Naive thymus-derived CD8-positive, alpha-beta T cell (primary cell): Measurements from ENCODE around the gene SHC4. TPM values are rescaled to one million over a fixed set of nuclear protein-coding genes. Genes with fewer than 3 reads are reported as not detected.
"Not testable (repeated sequence)": the region's sequence is repeated elsewhere in the genome, so short reads cannot be mapped to it uniquely, and the experiment has no call there.

Experiments used
- ATAC-seq, 2 donors: fragments of 150-1000 bp; cut with Tn5 transposase in 1 of 2; sonication (Bioruptor Pico), chemical (Tn5 transposase) in 1 of 2; 1 replicate in 1 of 2; 2 replicates in 1 of 2; pipeline ENCODE4 v1.10.0; 2021; ENCODE audit warnings: mild to moderate bottlenecking in 2 of 2, moderate library complexity in 2 of 2
- POLR2A ChIA-PET: fragments of 350-600 bp; sonication (Branson Sonifier 250); formaldehyde crosslinking; loops from one replicate; lab custom pipeline; 2021; ENCODE audit warnings: antibody characterized with exemption; lab: Charles Lee
- DNase-seq, 10 donors: peaks; one replicate each; pipeline versions ENCODE4 v3.0.0 to v3.0.0-alpha.2; 2020 to 2022
- H3K27ac Mint-ChIP-seq, 10 donors: one replicate each; pipeline ENCODE4 v1.8.0; 2020 to 2022; ENCODE audit warnings: mild to moderate bottlenecking in 10 of 10, mixed read lengths in 10 of 10, moderate library complexity in 4 of 10, inconsistent platforms in 1 of 10
- H3K27me3 Mint-ChIP-seq, 5 donors: one replicate each; pipeline ENCODE4 v1.8.0; 2021 to 2022; ENCODE audit warnings: mixed read lengths in 5 of 5
- H3K36me3 Mint-ChIP-seq, 3 donors: one replicate each; pipeline ENCODE4 v1.8.0; 2020 to 2022; ENCODE audit warnings: mixed read lengths in 3 of 3, mild to moderate bottlenecking in 2 of 3, inconsistent platforms in 1 of 3
- H3K4me1 Mint-ChIP-seq, 4 donors: one replicate each; pipeline ENCODE4 v1.8.0; 2021 to 2022; ENCODE audit warnings: mixed read lengths in 4 of 4
- H3K4me3 Mint-ChIP-seq, 10 donors: one replicate each; pipeline ENCODE4 v1.8.0; 2020 to 2022; ENCODE audit warnings: mild to moderate bottlenecking in 10 of 10, mixed read lengths in 10 of 10, moderate library complexity in 6 of 10, inconsistent platforms in 1 of 10
- H3K9me3 Mint-ChIP-seq, 9 donors: one replicate each; pipeline ENCODE4 v1.8.0; 2020 to 2022; ENCODE audit warnings: mixed read lengths in 9 of 9, mild to moderate bottlenecking in 3 of 9, inconsistent platforms in 1 of 9, moderate library complexity in 1 of 9
- polyA plus RNA-seq, 3 donors: library from polyadenylated mRNA; unstranded; fragments of 300-500 nt; fragmentation: Illumina TruSeq; gene quantifications; one replicate each; pipeline ENCODE4 v1.2.3, GENCODE V29; 2021
- total RNA-seq, 8 experiments: library from RNA in 2 of 8; stranded (reverse) in 2 of 8; gene quantifications; one replicate each; pipeline ENCODE4 v1.2.3 and lab custom pipeline; 2021 to 2026

Gene SHC4
- total and polyA plus RNA-seq, 5 experiments from 2014 or later, result not detected

DNA sequence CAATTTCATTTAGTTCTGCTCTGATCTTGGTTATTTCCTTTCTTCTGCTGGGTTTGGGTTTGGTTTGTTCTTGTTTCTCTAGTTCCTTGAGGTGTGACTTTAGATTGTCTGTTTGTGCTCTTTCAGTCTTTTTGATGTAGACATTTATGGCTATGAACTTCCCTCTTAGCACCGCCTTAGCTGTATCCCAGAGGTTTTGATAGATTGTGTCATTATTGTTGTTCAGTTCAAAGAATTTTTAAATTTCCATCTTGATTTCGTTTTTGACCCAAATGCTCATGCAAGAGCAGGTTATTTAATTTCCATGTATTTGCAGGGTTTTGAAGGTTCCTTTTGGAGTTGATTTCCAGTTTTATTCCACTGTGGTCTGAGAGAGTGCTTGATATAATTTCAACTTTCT is 53.2 kb downstream of the SHC4 start:
- not testable (repeated sequence) for DNase-seq, H3K9me3 Mint-ChIP-seq

GRCh38 chr15:48909313-48909712 is 54.4 kb downstream of the SHC4 start:
- H3K4me3 Mint-ChIP-seq, DNase-seq, H3K27ac Mint-ChIP-seq, H3K9me3 Mint-ChIP-seq, H3K36me3 Mint-ChIP-seq, H3K4me1 Mint-ChIP-seq, ATAC-seq, POLR2A ChIA-PET: not testable (repeated sequence)
- H3K27me3 Mint-ChIP-seq, result peaks cover 0 to 13% (median 2%) of the 10 kb centered on the region in 5 donors

More for the DNA sequence above, 53.2 kb downstream of the SHC4 start:
- H3K27me3 Mint-ChIP-seq, result peaks cover 0 to 18% (median 6%) of the 10 kb centered on the region in 5 donors
- H3K4me1 Mint-ChIP-seq, ATAC-seq, POLR2A ChIA-PET, H3K27ac Mint-ChIP-seq, H3K36me3 Mint-ChIP-seq, H3K4me3 Mint-ChIP-seq: not testable (repeated sequence)

- H3K9me3 Mint-ChIP-seq, result peaks cover 0 to 8% (median 0%) of the 10 kb centered on the region in 9 donors
- DNase-seq (no peak), ATAC-seq (no peak)
- POLR2A ChIA-PET, result no interaction called here
- no peaks in the 10 kb centered on the region for H3K4me1 Mint-ChIP-seq
- H3K27ac Mint-ChIP-seq, result no peak overlapping the region
- H3K36me3 Mint-ChIP-seq, result peaks cover 0 to 6% (median 0%) of the 10 kb centered on the region in 3 donors
- H3K27me3 Mint-ChIP-seq, result peaks cover 0 to 4% (median 0%) of the 10 kb centered on the region in 5 donors
- no peak overlapping the region for H3K4me3 Mint-ChIP-seq
Observed at GRCh38 chr15:48905847-48906246, 57.9 kb downstream of the SHC4 start.

DNA sequence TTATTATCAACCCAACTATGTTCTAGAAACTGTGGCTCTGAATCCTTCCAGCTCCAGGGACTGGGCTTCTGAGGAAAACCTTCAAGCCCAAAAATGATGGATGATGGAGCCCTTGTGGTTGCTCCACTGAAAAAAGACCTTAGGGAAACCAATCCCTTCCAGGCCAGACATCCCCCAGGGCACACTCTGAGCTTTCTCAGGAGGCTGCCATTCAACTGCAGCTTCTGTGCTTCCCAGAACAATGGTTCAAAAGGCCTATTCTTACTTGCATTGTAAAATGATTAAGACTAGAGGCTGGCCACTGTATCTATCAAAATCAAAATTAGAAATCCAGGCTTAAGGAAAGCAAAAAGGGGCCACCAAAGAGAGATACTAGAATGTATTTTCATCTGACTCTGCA is 58.5 kb downstream of the SHC4 start:
- H3K4me1 Mint-ChIP-seq, result no peaks in the 10 kb centered on the region
- H3K27ac Mint-ChIP-seq, result no peak overlapping the region
- H3K27me3 Mint-ChIP-seq, result no peaks in the 10 kb centered on the region
- peaks cover 0 to 4% (median 0%) of the 10 kb centered on the region in 9 donors for H3K9me3 Mint-ChIP-seq
- peaks cover 0 to 3% (median 0%) of the 10 kb centered on the region in 3 donors for H3K36me3 Mint-ChIP-seq
- DNase-seq (no peak), ATAC-seq (no peak)
- POLR2A ChIA-PET, result no interaction called here
- H3K4me3 Mint-ChIP-seq, result no peak overlapping the region

DNA sequence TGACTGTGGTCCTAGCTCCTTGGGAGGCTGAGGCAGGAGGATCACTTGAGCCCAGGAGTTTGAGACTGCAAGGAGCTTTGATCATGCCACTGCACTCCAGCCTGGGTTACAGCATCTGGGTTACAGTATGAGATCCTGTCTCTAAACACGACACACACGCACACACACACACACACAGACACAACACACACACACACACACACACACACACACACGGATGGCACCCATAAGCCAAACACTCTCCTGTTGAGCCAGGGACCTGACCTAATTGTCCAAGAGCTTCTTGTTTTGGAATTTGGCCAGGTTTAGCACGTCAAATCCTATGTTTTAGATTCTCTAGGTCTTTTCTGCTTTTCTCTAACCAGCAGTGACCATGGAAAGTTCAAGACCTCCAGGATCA is 59.0 kb downstream of the SHC4 start:
- POLR2A ChIA-PET, result no interaction called here
- Mint-ChIP-seq H3K27ac (no peak overlapping the region), H3K36me3 (no peaks in the 10 kb centered on the region), H3K4me3 (no peak overlapping the region), H3K9me3 (peaks cover 0 to 4% (median 0%) of the 10 kb centered on the region in 9 donors), H3K27me3 (no peaks in the 10 kb centered on the region), H3K4me1 (no peaks in the 10 kb centered on the region)
- ATAC-seq (no peak), DNase-seq (no peak)

GRCh38 chr15:48899793-48900192 is 63.9 kb downstream of the SHC4 start:
- Mint-ChIP-seq H3K9me3 (no peaks in the 10 kb centered on the region), H3K27ac (no peak overlapping the region), H3K4me1 (peaks cover 0 to 7% (median 0%) of the 10 kb centered on the region in 4 donors), H3K27me3 (peaks cover 6 to 26% (median 13%) of the 10 kb centered on the region in 5 donors), H3K36me3 (no peaks in the 10 kb centered on the region), H3K4me3 (no peak overlapping the region)
- ATAC-seq, result no peak
- POLR2A ChIA-PET, result no interaction called here
- DNase-seq, result no peak

- Mint-ChIP-seq H3K36me3 (no peaks in the 10 kb centered on the region), H3K27me3 (peaks cover 8 to 26% (median 14%) of the 10 kb centered on the region in 5 donors), H3K9me3 (no peaks in the 10 kb centered on the region), H3K4me3 (no peak overlapping the region), H3K4me1 (peaks cover 0 to 7% (median 0%) of the 10 kb centered on the region in 4 donors), H3K27ac (no peak overlapping the region)
- DNase-seq (no peak), ATAC-seq (no peak)
- POLR2A ChIA-PET, result no interaction called here
Observed at GRCh38 chr15:48898446-48898845, 65.3 kb downstream of the SHC4 start.

- DNase-seq (no peak), ATAC-seq (no peak)
- H3K27me3 Mint-ChIP-seq, result peaks cover 8 to 26% (median 15%) of the 10 kb centered on the region in 5 donors
- no peaks in the 10 kb centered on the region for H3K9me3 Mint-ChIP-seq
- H3K4me1 Mint-ChIP-seq, result peaks cover 0 to 7% (median 0%) of the 10 kb centered on the region in 4 donors
- POLR2A ChIA-PET, result no interaction called here
- no peak overlapping the region for H3K27ac Mint-ChIP-seq
- H3K36me3 Mint-ChIP-seq, result no peaks in the 10 kb centered on the region
- no peak overlapping the region for H3K4me3 Mint-ChIP-seq
Observed at GRCh38 chr15:48898032-48898431, 65.7 kb downstream of the SHC4 start.

DNA sequence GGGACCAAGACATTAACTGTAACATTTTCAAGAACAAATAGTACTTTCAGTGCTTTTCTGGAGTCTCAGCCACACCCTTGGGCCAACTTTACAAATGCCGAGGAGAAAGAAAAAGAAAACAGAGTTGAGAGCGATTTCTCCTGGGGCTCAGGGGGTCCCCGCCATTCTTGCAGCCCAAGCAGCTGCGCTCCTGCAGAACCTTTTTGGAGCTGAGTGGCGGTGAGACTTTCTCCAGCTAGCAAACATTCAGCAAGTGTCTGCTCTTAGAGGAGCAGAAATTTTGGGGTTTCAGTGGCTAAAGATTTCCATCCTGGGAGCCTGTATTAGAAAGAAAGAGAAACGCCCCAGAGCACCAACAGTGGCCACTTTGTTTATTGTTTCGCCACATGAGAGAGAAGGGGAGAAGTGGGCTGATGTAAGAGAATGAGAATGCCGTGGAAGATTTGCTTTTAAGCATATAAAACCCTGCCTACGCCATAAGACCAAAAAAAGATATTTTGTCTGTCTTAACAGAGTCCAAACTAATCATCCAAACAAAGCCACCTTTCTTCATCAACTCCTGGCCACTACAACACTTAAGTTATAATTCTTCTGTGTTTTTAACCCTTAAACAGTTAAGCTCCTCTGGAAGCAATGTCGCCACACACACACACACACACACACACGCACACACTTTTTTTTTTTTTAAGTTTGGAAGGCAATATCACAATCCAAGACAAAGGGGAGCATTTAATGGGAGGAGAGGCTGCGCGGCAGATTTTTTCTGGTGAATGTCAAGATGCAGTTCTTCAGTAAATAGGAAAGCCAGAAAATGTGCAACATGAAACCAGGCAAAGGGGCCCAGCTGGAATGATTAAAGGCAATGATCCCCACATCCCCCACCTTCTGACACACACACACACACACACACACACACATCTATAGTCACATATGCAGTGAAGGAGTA is 66.6 kb downstream of the SHC4 start:
- no peak overlapping the region for H3K27ac Mint-ChIP-seq

GRCh38 chr15:48893311-48893710 is 70.4 kb downstream of the SHC4 start:
- H3K27me3 Mint-ChIP-seq, result peaks cover 15 to 31% (median 19%) of the 10 kb centered on the region in 5 donors
- POLR2A ChIA-PET, result no interaction called here
- no peaks in the 10 kb centered on the region for H3K9me3 Mint-ChIP-seq
- no peak overlapping the region for H3K4me3 Mint-ChIP-seq
- H3K27ac Mint-ChIP-seq, result no peak overlapping the region
- H3K36me3 Mint-ChIP-seq, result no peaks in the 10 kb centered on the region
- DNase-seq, result no peak
- ATAC-seq, result no peak
- H3K4me1 Mint-ChIP-seq, result peaks cover 0 to 4% (median 0%) of the 10 kb centered on the region in 4 donors

More for the DNA sequence above, 66.6 kb downstream of the SHC4 start:
- POLR2A ChIA-PET, result no interaction called here
- Mint-ChIP-seq H3K4me1 (peaks cover 0 to 7% (median 0%) of the 10 kb centered on the region in 4 donors), H3K4me3 (no peak overlapping the region), H3K36me3 (no peaks in the 10 kb centered on the region), H3K9me3 (no peaks in the 10 kb centered on the region), H3K27me3 (peaks cover 8 to 26% (median 19%) of the 10 kb centered on the region in 5 donors)
- ATAC-seq (no peak), DNase-seq (no peak)

- no peak for ATAC-seq
- no peak for DNase-seq
- Mint-ChIP-seq H3K9me3 (no peaks in the 10 kb centered on the region), H3K36me3 (no peaks in the 10 kb centered on the region), H3K4me3 (no peak overlapping the region), H3K4me1 (no peaks in the 10 kb centered on the region), H3K27ac (no peak overlapping the region), H3K27me3 (peaks cover 9 to 31% (median 14%) of the 10 kb centered on the region in 5 donors)
- POLR2A ChIA-PET, result interaction anchor here (1.8 kb wide), 1 partner anchor 13 kb away, joined by 5 read pairs; the partner anchor contains the start of gene EID1
Observed at GRCh38 chr15:48891232-48891765, 72.4 kb downstream of the SHC4 start.

- H3K4me3 Mint-ChIP-seq, result no peak overlapping the region
- no peak for ATAC-seq
- H3K4me1 Mint-ChIP-seq, result no peaks in the 10 kb centered on the region
- no peaks in the 10 kb centered on the region for H3K9me3 Mint-ChIP-seq
- no peak overlapping the region for H3K27ac Mint-ChIP-seq
- H3K36me3 Mint-ChIP-seq, result no peaks in the 10 kb centered on the region
- POLR2A ChIA-PET, result interaction anchor here (1.8 kb wide), 1 partner anchor 12 kb away, joined by 5 read pairs; the partner anchor contains the start of gene EID1
- peaks cover 9 to 30% (median 19%) of the 10 kb centered on the region in 5 donors for H3K27me3 Mint-ChIP-seq
- no peak for DNase-seq
Observed at GRCh38 chr15:48890375-48890972, 73.2 kb downstream of the SHC4 start.
